HG02571 (cell line): ENCODE data around the gene PTK7.
A peak's percentile ranks its signal among the peaks of the same experiment; 100 is the strongest.

Experiments
- ATAC-seq: cut with Tn5 transposase; IDR thresholded peaks from one replicate; pipeline ENCODE4 v1.9.1; 2021; ENCODE audit warnings: mild to moderate bottlenecking, moderate library complexity; ENCODE audit not compliant: unreplicated experiment

The PTK7 gene

GRCh38 chr6:43175676-43176422 is 99.7 kb downstream of the PTK7 start:
- ATAC-seq, result no peak

DNA sequence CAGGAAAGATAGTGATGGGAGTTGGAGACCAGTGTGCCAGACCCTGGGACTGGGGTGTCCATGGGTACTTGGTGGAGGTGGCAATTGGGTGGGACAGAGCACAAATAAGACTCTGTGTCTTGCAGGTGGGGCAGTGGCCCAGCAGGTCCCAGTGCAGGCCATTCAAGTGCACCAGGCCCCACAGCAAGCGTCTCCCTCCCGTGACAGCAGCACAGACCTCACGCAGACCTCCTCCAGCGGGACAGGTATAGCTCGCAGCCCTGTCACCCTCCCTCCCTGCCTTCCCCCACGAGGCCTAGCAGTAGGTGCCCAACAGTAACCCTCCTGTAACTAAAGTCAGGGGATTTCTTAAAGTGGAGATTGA is 100.3 kb downstream of the PTK7 start:
- ATAC-seq, result no peak

DNA sequence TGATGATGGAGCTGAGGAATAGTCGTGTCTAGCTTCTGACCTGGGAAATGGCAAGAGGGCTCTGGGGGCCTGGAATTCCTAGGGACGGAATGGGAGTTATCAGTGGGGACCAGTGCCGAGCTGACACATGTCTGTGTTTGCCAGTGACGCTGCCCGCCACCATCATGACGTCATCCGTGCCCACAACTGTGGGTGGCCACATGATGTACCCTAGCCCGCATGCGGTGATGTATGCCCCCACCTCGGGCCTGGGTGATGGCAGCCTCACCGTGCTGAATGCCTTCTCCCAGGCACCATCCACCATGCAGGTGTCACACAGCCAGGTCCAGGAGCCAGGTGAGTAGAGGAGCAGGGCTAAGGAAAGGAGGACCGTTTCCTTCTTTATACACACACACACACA is 102.0 kb downstream of the PTK7 start:
- ATAC-seq, result no peak

- ATAC-seq, result no peak
Observed at GRCh38 chr6:43178951-43179830, 103.1 kb downstream of the PTK7 start.

DNA sequence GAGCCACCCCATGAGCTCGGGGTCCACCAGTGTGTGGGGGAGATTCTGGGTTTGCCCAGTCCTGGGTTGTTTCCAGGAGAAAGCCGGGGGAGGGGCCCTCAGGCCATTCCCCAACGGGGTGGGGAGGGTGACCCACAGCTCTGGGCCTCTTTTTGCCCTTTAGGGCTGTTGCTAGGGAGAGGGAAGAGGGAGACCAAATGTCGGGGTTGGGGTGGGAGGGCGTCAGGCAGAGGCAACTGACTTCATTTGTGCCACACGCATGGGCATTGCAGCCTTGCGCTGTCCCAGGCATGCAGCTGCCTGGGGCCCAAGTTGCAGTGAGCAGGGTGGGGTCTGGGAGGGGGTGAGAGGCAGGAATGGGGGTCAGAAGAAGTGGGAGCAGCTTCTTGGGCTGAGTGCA is 103.9 kb downstream of the PTK7 start:
- no peak for ATAC-seq

GRCh38 chr6:43180985-43181384 is 104.9 kb downstream of the PTK7 start:
- no peak for ATAC-seq

DNA sequence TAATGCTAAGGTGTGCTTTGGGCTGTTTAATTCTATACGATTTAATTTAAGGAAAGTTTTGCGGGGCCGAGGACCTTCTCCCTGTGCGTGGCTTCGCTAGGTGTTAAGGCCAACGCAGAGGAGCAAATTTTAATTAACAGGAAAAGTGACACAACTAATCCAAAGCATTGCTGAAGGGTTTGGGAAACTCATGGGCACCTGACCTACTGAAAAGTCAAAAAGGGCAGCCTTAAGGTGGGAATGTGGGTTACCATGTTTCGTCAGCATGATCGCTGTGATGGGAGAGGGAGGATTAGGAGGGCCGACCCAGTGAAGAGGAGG is 105.5 kb downstream of the PTK7 start:
- no peak for ATAC-seq

GRCh38 chr6:43181942-43182860 is 106.1 kb downstream of the PTK7 start, which contains the start of gene CUL9:
Gene CUL9, plus strand, starts transcription at chr6:43182196. Its CDS starts 2,115 bp downstream, at chr6:43184311.
- peak; percentile 79 for ATAC-seq

DNA sequence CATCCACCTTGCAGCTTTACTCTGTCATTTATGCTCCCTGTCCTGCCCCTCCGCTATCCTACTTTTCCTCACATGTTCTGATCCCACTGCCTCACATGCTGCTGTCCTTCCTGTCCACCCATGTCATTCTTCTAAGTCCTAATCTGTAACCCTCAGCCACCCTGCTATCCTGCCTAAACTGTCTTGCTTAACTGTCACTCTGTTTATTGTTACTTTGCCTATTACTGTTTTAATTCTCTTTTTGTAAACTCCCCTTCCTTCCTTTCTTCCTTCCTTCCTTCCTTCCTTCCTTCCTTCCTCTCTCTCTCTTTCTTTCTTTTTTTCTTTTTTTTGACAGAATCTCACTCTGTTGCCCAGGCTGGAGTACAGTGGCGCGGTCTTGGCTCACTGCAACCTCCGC is 107.3 kb downstream of the PTK7 start:
- ATAC-seq, result no peak

DNA sequence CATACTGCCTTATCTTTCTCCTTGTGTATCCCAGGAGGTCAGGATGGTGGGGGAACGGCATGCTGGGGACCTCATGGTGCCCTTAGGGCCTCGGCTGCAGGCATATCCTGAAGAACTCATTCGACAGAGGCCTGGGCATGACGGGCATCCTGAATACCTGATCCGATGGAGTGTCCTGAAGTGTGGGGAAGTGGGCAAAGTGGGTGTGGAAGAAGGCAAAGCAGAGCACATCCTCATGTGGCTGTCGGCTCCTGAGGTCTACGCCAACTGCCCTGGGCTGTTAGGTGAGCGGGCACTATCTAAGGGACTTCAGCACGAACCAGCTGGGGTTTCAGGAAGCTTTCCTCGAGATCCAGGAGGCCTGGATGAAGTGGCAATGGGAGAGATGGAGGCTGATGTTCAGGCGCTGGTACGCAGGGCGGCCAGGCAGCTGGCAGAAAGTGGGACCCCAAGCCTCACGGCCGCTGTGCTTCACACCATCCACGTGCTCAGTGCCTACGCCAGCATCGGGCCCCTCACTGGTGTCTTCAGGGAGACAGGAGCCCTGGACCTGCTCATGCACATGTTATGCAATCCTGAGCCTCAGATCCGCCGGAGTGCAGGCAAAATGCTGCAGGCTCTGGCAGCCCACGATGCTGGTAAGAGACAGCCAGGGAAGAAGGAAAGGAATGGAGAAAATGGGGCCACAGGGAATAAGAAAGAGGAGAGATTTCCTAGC is 108.3 kb downstream of the PTK7 start:
- ATAC-seq, result no peak

DNA sequence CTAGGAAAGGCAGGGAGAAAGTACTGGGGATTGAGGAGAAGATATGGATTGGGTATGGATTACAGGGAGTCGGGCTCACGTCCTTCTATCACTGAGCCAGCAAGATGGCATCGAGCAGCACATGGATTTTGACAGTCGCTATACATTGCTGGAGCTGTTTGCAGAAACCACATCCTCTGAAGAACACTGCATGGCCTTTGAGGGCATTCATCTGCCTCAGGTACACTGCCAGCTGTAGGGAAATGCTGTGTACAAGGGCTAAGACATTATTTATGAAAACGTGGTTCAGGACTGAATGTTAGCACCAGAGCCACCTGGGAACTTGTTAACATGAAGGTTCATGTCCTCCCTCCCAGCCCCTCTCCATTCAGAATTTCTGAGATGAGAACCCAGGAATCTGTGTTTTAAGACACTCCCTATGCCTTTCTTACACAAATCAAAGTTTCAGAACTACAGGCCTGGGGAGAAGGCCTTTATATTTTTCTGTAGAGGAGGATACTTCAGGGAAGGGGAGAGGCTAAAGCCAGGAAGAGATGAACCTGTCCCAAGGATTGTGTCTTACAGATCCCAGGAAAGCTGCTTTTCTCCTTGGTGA is 109.4 kb downstream of the PTK7 start:
- no peak for ATAC-seq

- ATAC-seq, result no peak
Observed at GRCh38 chr6:43186019-43186418, 109.9 kb downstream of the PTK7 start.

DNA sequence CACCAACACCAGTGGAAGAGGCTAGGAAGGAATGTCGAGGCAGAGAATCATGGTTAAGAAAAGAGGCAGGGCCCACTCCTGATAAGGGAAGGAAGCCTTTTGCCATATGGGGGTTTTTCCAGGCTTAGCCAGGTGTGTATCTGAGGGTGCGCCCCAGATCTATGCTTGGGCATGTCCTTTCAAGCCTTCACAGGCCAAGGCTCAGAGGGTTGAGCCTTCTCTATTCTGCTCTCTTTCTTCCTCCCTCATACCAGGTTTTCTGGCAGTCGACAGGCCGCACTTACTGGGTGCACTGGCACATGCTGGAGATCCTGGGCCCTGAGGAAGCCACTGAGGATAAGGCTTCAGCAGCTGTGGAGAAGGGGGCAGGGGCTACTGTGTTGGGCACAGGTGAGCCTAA is 110.6 kb downstream of the PTK7 start:
- ATAC-seq, result no peak

DNA sequence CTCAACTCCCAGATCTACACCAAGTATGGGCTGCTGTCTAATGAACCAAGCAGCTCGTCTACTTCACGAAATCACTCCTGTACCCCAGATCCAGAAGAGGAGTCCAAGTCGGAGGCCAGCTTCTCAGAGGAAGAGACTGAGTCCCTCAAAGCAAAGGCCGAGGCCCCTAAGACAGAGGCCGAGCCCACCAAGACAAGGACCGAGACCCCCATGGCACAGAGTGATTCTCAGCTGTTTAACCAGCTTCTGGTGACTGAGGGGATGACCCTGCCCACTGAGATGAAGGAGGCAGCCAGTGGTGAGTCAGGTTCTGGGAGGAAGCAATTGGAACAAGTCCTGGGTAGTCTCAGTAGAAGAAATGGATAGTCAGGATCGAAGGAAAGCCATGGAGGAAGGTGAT is 111.7 kb downstream of the PTK7 start:
- ATAC-seq, result no peak

DNA sequence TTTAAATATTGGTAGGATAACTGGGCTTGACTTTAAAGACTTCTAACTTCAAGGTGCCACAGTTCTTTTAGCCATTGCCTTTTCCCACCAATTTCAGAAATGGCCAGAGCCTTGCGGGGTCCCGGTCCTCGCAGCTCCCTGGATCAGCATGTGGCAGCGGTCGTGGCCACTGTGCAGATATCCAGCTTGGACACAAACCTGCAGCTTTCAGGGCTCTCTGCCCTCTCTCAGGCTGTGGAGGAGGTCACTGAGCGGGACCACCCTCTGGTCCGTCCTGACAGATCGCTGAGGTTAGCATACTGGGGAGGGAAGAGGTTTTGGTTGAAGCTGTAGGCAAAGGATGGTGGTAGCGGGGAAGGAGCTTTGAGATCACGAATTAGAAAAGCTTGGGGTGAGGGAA is 112.3 kb downstream of the PTK7 start:
- no peak for ATAC-seq

- ATAC-seq, result no peak
Observed at GRCh38 chr6:43189776-43190304, 113.7 kb downstream of the PTK7 start.

DNA sequence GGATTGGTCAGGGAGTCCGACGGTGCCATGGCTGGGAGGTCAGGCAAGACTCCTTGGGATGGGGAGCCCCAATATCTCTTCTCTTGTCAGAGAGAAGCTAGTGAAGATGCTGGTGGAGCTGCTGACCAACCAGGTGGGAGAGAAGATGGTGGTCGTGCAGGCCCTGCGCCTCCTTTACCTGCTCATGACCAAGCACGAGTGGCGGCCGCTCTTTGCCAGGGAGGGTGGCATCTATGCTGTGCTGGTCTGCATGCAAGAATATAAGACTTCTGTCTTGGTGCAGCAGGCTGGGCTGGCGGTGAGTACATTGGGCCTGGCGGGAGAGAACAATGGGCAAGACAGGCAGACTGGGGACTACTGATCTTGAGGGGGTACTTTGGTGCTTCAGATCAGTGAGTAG is 116.8 kb downstream of the PTK7 start:
- ATAC-seq, result no peak

- no peak for ATAC-seq
Observed at GRCh38 chr6:43193929-43194328, 117.8 kb downstream of the PTK7 start.

DNA sequence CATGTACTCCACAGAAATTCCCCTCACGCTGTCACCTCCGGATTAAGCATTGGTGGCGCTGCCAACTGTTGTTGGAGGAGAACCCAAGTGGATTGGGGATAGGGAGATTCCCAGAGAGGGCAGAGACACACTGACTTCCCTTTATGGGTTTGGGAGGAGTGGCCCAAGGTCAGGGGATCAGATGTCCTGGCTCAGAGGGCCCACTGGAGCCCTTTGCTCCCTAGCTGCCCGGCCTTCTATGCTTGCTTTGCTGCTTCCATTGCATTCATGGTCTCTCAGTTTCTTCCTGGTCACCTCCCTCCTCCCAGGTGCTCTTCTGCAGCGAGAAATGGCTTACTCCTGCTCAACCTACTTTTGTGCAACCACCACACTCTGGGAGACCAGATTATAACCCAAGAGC is 120.2 kb downstream of the PTK7 start:
- no peak for ATAC-seq

DNA sequence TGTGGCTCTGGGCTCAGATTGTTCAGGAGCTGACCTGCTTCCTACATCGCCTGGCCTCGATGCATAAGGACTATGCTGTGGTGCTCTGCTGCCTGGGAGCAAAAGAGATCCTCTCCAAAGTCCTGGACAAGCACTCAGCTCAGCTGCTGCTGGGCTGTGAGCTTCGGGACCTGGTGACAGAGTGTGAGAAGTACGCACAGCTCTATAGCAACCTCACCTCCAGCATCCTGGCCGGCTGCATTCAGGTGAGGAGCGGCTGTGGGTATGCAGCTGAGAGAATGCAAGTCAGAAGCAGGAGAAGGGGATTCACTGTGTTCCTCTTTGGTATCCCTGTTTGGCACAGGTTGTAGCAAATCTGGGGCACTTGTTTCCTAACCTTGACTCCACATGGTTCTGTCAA is 123.8 kb downstream of the PTK7 start:
- no peak for ATAC-seq
